ENCODE data around the gene TRHDE.
A peak's percentile ranks its signal among the peaks of the same experiment; 100 is the strongest.

The TRHDE gene

GRCh38 chr12:72272091-72272661 is at the start of gene TRHDE:
TRHDE (plus strand) TSS chr12:72272370; CDS start chr12:72272644, 274 bp downstream.
- DNase-seq (ENCODE audit: low spot score), result peak; percentile 77

GRCh38 chr12:72226510-72226909 is 45.7 kb upstream of the TRHDE start:
- DNase-seq (ENCODE audit: low spot score), result no peak

GRCh38 chr12:72228424-72228823 is 43.7 kb upstream of the TRHDE start:
- DNase-seq (ENCODE audit: low spot score), result no peak

- no peak for DNase-seq (ENCODE audit: low spot score)
Observed at GRCh38 chr12:72230589-72230988, 41.6 kb upstream of the TRHDE start.

GRCh38 chr12:72234886-72235285 is 37.3 kb upstream of the TRHDE start:
- DNase-seq (ENCODE audit: low spot score), result no peak

GRCh38 chr12:72236071-72236705 is 36.0 kb upstream of the TRHDE start:
- no peak for DNase-seq (ENCODE audit: low spot score)

GRCh38 chr12:72241552-72241951 is 30.6 kb upstream of the TRHDE start:
- no peak for DNase-seq (ENCODE audit: low spot score)

GRCh38 chr12:72242946-72243345 is 29.2 kb upstream of the TRHDE start:
- no peak for DNase-seq (ENCODE audit: low spot score)

- no peak for DNase-seq (ENCODE audit: low spot score)
Observed at GRCh38 chr12:72246370-72246769, 25.8 kb upstream of the TRHDE start.

- DNase-seq (ENCODE audit: low spot score), result no peak
Observed at GRCh38 chr12:72250346-72250745, 21.8 kb upstream of the TRHDE start.

- no peak for DNase-seq (ENCODE audit: low spot score)
Observed at GRCh38 chr12:72256725-72257124, 15.4 kb upstream of the TRHDE start.

- no peak for DNase-seq (ENCODE audit: low spot score)
Observed at GRCh38 chr12:72261885-72262284, 10.3 kb upstream of the TRHDE start.

GRCh38 chr12:72264548-72265175 is 7.5 kb upstream of the TRHDE start:
- peak; percentile 30 for DNase-seq (ENCODE audit: low spot score)

GRCh38 chr12:72267974-72268373 is 4.2 kb upstream of the TRHDE start:
- no peak for DNase-seq (ENCODE audit: low spot score)

- DNase-seq (ENCODE audit: low spot score), result no peak
Observed at GRCh38 chr12:72268386-72268785, 3.8 kb upstream of the TRHDE start.

GRCh38 chr12:72269491-72269890 is 2.7 kb upstream of the TRHDE start:
- DNase-seq (ENCODE audit: low spot score), result no peak

GRCh38 chr12:72270246-72270645 is 1.9 kb upstream of the TRHDE start:
- DNase-seq (ENCODE audit: low spot score), result no peak

- no peak for DNase-seq (ENCODE audit: low spot score)
Observed at GRCh38 chr12:72270961-72271360, 1.2 kb upstream of the TRHDE start.

- peak; percentile 85 for DNase-seq (ENCODE audit: low spot score)
Observed at GRCh38 chr12:72271451-72272090, 599 bp upstream of the TRHDE start.

GRCh38 chr12:72272731-72273498 is 745 bp downstream of the TRHDE start:
- peak; percentile 77 for DNase-seq (ENCODE audit: low spot score)

GRCh38 chr12:72273499-72273837 is 1.3 kb downstream of the TRHDE start:
- peak; percentile 66 for DNase-seq (ENCODE audit: low spot score)

GRCh38 chr12:72273851-72274351 is 1.7 kb downstream of the TRHDE start:
- DNase-seq (ENCODE audit: low spot score), result peak; percentile 45

All from D341Med (cell line).